ENCODE results near the gene CFB. TPM values are rescaled to one million over a fixed set of nuclear protein-coding genes. Genes with fewer than 3 reads are reported as not detected.

Gene CFB
- total and polyA plus RNA-seq, 9 of the 15 experiments (the other 6 are each of a cell fraction or from before 2014, with no cell fraction given) = 0.08 to 0.91 (median 0.22) TPM; not detected in 4

DNA sequence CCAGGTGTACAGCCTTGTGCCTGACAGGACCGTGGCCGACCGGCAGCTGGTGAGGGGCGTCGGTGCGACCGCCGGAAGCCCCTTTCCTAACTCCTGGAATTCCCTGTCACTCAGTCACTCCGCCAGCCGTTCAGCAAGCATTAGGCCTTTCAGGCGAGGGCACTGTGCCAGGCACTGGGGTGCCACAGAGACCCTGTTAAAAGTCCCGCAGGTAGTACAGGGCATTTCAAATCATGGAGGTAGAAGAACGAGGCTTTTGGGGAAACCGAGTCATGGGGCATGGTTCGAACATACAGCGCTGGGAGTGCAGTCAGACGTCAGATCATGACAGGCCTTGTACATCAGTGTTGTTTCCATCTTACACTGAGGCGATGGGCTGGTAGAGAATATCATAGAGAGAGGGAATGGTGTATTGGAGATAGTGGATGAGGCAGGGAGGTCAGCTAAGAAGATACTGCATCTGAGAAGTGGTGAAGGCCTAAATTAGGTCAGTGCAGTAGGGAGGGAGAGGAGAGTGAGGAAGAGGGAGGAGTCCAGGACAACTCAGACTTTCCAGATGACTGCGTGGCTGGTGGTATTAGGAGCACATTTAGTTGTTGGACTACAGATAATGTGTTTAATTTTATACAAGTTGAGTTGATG is 26.9 kb downstream of the CFB start (continued):
- TF ChIP-seq CUX1 (CRISPR knock-in tag; IDR thresholded peaks at IDR 0.05) = no peak
- TF ChIP-seq, protein P1, sequence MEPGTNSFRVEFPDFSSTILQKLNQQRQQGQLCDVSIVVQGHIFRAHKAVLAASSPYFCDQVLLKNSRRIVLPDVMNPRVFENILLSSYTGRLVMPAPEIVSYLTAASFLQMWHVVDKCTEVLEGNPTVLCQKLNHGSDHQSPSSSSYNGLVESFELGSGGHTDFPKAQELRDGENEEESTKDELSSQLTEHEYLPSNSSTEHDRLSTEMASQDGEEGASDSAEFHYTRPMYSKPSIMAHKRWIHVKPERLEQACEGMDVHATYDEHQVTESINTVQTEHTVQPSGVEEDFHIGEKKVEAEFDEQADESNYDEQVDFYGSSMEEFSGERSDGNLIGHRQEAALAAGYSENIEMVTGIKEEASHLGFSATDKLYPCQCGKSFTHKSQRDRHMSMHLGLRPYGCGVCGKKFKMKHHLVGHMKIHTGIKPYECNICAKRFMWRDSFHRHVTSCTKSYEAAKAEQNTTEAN (CRISPR knock-in tag; IDR thresholded peaks at IDR 0.05) = peak; percentile 90; the same call in 1 of the 2 replicates
- no peak for TF ChIP-seq KHSRP (IDR thresholded peaks at IDR 0.05)
- peak; percentile 31 for TF ChIP-seq CCNT2 (IDR thresholded peaks at IDR 0.05; ENCODE audit: borderline replicate concordance, extremely low read depth, insufficient read length, low read depth, low read length)
- TF ChIP-seq ILK (tag; IDR thresholded peaks at IDR 0.05; ENCODE audit: borderline replicate concordance, low read depth) = no peak
- TF ChIP-seq CBX5 (IDR thresholded peaks at IDR 0.05; ENCODE audit: borderline replicate concordance, low read depth) = no peak
- TF ChIP-seq, protein P2, sequence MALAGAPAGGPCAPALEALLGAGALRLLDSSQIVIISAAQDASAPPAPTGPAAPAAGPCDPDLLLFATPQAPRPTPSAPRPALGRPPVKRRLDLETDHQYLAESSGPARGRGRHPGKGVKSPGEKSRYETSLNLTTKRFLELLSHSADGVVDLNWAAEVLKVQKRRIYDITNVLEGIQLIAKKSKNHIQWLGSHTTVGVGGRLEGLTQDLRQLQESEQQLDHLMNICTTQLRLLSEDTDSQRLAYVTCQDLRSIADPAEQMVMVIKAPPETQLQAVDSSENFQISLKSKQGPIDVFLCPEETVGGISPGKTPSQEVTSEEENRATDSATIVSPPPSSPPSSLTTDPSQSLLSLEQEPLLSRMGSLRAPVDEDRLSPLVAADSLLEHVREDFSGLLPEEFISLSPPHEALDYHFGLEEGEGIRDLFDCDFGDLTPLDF (CRISPR knock-in tag; IDR thresholded peaks at IDR 0.05) = 0 out of 2 replicates have a peak, but pooled peaks have one; percentile 84
- no peak for TF ChIP-seq ZNF311 (CRISPR knock-in tag; IDR thresholded peaks at IDR 0.05)
- TF ChIP-seq, protein P3, sequence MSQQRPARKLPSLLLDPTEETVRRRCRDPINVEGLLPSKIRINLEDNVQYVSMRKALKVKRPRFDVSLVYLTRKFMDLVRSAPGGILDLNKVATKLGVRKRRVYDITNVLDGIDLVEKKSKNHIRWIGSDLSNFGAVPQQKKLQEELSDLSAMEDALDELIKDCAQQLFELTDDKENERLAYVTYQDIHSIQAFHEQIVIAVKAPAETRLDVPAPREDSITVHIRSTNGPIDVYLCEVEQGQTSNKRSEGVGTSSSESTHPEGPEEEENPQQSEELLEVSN (IDR thresholded peaks at IDR 0.05; ENCODE audit: borderline replicate concordance in 1 of 2, extremely low read depth in 1 of 2, insufficient read depth in 1 of 2, insufficient read length in 1 of 2, low read depth in 1 of 2, low read length in 1 of 2, poor library complexity in 1 of 2, severe bottlenecking in 1 of 2) = no peak
- TF ChIP-seq EP300 (IDR thresholded peaks at IDR 0.05; ENCODE audit: low read length) = no peak
- TF ChIP-seq ZNF584 (CRISPR knock-in tag; IDR thresholded peaks at IDR 0.05; ENCODE audit: low read depth) = no peak; the same call in 1 of the 2 replicates
- TF ChIP-seq ZBTB17 (CRISPR knock-in tag; IDR thresholded peaks at IDR 0.05) = 0 out of 2 replicates have a peak, but pooled peaks have one; percentile 52
- no peak for TF ChIP-seq GATAD2B (IDR thresholded peaks at IDR 0.05; ENCODE audit: borderline replicate concordance)
- peak; percentile 47 for TF ChIP-seq TBP (optimal IDR thresholded peaks at IDR 0.05; ENCODE audit: low read depth, low read length)
- TF ChIP-seq KAT7 (CRISPR knock-in tag; IDR thresholded peaks at IDR 0.05; ENCODE audit: borderline replicate concordance) = peak; percentile 98
- no peak for TF ChIP-seq MYC (IDR thresholded peaks at IDR 0.05; ENCODE audit: low read depth, low read length)
- no peak; the same call in 1 of the 2 replicates for TF ChIP-seq MYC (CRISPR knock-in tag; IDR thresholded peaks at IDR 0.05; ENCODE audit: borderline replicate concordance, low read depth)
- no peak for TF ChIP-seq ZNF175 (CRISPR knock-in tag; IDR thresholded peaks at IDR 0.05; ENCODE audit: low read depth)
- no peak for TF ChIP-seq ZNF551 (CRISPR knock-in tag; IDR thresholded peaks at IDR 0.05)
